ENCODE data around the gene GJB6. TPM values are rescaled to one million over a fixed set of nuclear protein-coding genes. Genes with fewer than 3 reads are reported as not detected.

GJB6 gene
- total RNA-seq, 1 donor from 2014 or later = not detected

DNA sequence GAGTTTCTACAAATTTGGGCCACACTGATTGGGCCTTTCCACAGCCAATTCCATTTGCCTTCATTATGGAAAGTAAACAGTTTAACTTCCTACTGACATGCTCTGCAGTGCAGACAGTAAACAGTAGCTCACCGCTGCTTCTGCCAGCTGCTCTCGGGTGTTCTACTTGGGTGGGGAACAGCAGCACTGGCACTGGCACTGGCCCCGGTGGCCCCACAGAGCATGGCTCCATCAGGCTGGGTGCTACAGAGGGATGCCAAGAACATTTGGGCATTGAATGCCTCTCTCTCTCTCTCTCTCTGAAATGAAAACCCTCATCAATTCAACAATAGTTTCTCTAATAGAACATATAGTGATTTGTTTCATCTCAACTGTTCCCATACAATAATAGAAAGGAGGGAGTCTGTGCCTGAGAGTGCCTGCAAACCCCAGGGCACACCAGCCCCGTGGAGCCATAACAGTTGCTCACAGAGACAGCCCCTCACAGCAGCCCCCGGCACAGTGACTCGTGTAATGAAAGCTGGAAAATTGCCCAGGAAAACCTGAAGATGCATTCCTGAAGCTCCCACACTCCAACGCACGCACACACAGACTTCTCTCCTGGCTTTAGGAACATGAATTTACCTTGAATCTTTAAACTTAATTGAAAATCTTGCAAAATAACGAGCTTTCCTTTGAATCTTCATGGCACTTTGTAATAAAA lies 38.2 kb upstream of the GJB6 start:
- H3K4me1 Mint-ChIP-seq = peaks cover 4% of the 10 kb centered on the region
- no peak overlapping the region for H3K4me3 Mint-ChIP-seq
- no peaks in the 10 kb centered on the region for H3K36me3 Mint-ChIP-seq (ENCODE audit: low read depth)
- peak overlapping the region; percentile 57 for H3K27ac Mint-ChIP-seq (ENCODE audit: unreplicated experiment)
- TF ChIP-seq, protein P1, sequence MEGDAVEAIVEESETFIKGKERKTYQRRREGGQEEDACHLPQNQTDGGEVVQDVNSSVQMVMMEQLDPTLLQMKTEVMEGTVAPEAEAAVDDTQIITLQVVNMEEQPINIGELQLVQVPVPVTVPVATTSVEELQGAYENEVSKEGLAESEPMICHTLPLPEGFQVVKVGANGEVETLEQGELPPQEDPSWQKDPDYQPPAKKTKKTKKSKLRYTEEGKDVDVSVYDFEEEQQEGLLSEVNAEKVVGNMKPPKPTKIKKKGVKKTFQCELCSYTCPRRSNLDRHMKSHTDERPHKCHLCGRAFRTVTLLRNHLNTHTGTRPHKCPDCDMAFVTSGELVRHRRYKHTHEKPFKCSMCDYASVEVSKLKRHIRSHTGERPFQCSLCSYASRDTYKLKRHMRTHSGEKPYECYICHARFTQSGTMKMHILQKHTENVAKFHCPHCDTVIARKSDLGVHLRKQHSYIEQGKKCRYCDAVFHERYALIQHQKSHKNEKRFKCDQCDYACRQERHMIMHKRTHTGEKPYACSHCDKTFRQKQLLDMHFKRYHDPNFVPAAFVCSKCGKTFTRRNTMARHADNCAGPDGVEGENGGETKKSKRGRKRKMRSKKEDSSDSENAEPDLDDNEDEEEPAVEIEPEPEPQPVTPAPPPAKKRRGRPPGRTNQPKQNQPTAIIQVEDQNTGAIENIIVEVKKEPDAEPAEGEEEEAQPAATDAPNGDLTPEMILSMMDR (conservative IDR thresholded peaks at IDR 0.05) = no peak
- H3K9me3 Mint-ChIP-seq = no peaks in the 10 kb centered on the region
- H3K27me3 Mint-ChIP-seq (ENCODE audit: low read depth) = peaks cover 6% of the 10 kb centered on the region
- DNase-seq (ENCODE audit: low read depth, low spot score) = no peak

DNA sequence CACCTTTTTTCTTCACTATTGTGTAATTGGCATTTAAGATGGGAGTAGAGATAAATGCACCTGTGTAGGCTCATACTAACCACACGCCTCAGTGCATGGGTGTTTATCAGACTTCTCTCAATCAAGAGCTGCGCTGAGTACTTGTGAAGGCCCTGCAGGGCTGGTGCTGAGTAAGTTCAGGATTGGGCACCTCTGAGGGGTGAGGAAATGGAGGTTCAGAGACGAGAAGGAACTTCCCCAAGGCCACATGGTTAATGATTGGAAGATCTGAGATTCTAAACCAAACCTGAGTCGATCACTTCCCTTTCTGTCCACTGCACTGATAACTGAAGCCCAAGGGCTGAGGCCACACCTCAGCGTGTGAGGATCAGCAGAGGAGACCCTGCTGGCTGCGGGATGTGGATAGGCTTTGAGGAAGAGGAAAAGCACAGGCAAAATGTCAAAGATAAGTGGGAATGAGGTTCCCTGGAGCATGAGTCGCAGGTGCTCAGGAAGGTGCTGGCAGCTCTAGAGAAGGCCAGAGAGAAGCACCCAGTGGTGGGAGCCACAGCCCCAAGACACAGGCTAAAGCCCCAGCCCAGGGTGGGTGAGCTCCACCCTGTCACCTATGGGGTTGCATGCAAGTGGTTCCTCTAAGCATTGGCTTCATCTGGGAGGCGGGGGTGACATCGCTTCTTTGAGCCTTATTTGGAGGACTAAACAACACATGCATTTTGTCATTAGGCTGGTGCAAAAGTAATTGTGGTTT lies 32.3 kb upstream of the GJB6 start:
- TF ChIP-seq, protein P1 (conservative IDR thresholded peaks at IDR 0.05) = no peak
- H3K4me1 Mint-ChIP-seq = peaks cover 4% of the 10 kb centered on the region
- H3K9me3 Mint-ChIP-seq = no peaks in the 10 kb centered on the region
- no peaks in the 10 kb centered on the region for H3K36me3 Mint-ChIP-seq (ENCODE audit: low read depth)
- DNase-seq (ENCODE audit: low read depth, low spot score) = no peak
- no peak overlapping the region for H3K4me3 Mint-ChIP-seq
- H3K27me3 Mint-ChIP-seq (ENCODE audit: low read depth) = no peaks in the 10 kb centered on the region
- no peak overlapping the region for H3K27ac Mint-ChIP-seq (ENCODE audit: unreplicated experiment)

DNA sequence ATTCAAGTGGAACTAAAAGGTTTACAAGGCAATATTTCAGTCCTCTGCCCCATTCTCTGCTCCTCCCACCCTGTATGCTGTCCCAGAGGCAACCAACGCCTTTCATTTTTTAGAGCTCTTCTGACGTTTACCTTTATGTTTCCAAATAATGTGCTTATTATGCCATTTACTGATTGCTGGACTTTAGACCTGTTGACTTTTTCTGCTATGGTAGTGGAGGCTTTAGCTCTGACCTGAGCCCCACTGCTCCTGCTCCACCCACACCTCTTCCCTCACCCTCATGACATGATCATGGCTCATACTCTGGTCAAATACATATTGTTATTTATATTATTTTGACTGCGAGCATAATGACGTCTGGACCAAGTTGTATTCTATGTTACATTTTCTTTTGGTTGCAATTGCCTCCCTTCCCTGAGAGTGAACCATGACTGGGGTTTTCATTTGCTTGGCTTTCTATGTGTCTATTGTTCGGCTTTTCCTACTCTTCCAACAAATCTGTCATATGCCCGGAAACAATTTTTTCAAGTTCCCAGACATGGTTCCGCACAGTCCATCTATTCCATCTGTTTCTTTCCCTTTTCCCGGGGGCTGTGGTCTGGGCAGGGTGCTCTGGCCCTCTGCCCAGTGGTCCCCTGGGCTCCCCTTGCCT lies 31.4 kb upstream of the GJB6 start:
- H3K27ac Mint-ChIP-seq (ENCODE audit: unreplicated experiment) = no peak overlapping the region
- no peak overlapping the region for H3K4me3 Mint-ChIP-seq
- DNase-seq (ENCODE audit: low read depth, low spot score) = no peak
- TF ChIP-seq, protein P1 (conservative IDR thresholded peaks at IDR 0.05) = no peak
- H3K36me3 Mint-ChIP-seq (ENCODE audit: low read depth) = no peaks in the 10 kb centered on the region
- H3K9me3 Mint-ChIP-seq = no peaks in the 10 kb centered on the region
- H3K4me1 Mint-ChIP-seq = peaks cover 4% of the 10 kb centered on the region
- H3K27me3 Mint-ChIP-seq (ENCODE audit: low read depth) = peaks cover 4% of the 10 kb centered on the region

DNA sequence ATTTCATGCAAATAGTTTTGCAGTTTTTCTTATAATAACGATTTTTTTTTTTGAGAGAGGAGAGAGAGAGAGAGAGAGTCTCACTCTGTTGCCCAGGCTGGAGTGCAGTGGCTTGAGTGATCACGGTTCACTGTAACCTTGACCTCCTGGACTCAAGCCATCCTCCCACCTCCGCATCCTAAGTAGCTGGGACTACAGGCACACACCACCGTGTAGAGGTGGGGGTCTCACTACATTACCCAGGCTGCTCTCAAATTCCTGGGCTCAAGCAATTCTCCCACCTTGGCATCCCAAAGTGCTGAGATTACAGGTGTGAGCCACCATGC lies 26.8 kb upstream of the GJB6 start:
- H3K27ac Mint-ChIP-seq (ENCODE audit: unreplicated experiment) = no peak overlapping the region
- H3K9me3 Mint-ChIP-seq = peaks cover 5% of the 10 kb centered on the region
- H3K36me3 Mint-ChIP-seq (ENCODE audit: low read depth) = no peaks in the 10 kb centered on the region
- no peak for DNase-seq (ENCODE audit: low read depth, low spot score)
- no peak overlapping the region for H3K4me3 Mint-ChIP-seq
- TF ChIP-seq, protein P1 (conservative IDR thresholded peaks at IDR 0.05) = no peak
- peaks cover 4% of the 10 kb centered on the region for H3K27me3 Mint-ChIP-seq (ENCODE audit: low read depth)
- H3K4me1 Mint-ChIP-seq = no peaks in the 10 kb centered on the region

DNA sequence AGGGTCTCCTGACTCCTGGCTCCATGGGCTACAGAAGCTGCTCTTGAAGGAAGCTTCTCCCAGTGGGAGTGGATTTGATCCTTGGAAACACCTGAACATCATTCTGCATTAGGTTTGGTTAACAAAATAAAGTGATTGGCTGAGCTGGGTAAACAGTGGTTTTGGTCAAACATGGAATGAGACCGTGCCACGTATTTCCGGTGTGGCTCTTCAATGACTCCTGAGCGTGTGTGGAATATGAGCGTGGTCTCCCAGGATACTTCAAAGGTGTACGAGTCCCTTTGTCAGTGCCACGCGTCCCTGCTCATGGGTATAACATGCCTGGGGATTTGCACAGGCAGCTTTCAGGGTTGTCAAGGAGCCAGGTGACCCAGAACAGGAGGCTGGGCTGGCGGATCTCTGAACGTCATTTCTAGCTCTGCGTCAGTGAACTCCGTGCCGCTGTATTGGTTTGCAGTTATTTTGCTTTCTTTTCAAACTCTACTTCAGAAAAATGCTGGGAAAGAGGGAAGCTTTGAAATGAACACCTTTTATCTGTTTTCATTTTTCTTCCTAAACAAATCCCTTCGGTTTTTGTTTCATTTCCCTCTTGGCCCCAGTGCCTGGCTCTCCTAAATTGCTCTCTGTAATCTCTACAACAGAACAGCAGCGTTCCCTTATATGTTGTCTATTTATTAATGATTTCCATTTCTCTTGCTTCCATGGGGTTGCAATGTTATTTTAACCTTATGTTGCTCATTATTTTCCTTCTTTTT lies 26.3 kb upstream of the GJB6 start:
- DNase-seq (ENCODE audit: low read depth, low spot score) = no peak
- H3K27me3 Mint-ChIP-seq (ENCODE audit: low read depth) = peaks cover 4% of the 10 kb centered on the region
- H3K4me1 Mint-ChIP-seq = no peaks in the 10 kb centered on the region
- H3K4me3 Mint-ChIP-seq = no peak overlapping the region
- H3K9me3 Mint-ChIP-seq = peaks cover 5% of the 10 kb centered on the region
- TF ChIP-seq, protein P1 (conservative IDR thresholded peaks at IDR 0.05) = no peak
- H3K36me3 Mint-ChIP-seq (ENCODE audit: low read depth) = no peaks in the 10 kb centered on the region
- no peak overlapping the region for H3K27ac Mint-ChIP-seq (ENCODE audit: unreplicated experiment)
